HCT116 (cell line): ENCODE results near the gene BTG3. TPM values are rescaled to one million over a fixed set of nuclear protein-coding genes. Genes with fewer than 3 reads are reported as not detected.

Source experiments
- ATAC-seq: fragments of 200-7000 bp; cut with Tn5 transposase; 2 replicates; pipeline ENCODE4 v1.9.1; 2020; ENCODE audit warnings: mild to moderate bottlenecking, moderate library complexity
- BruUV-seq: library from RNA; stranded (reverse); fragments of 400-500 nt; replicated peaks from 2 replicates; lab custom pipeline; 2021; lab: Mats Ljungman, UMichigan
- CTCF ChIA-PET: fragments of 300-600 bp; sonication (Branson Sonifier 250); formaldehyde crosslinking; loops from one replicate; lab custom pipeline; 2021; ENCODE audit warnings: antibody characterized with exemption; lab: Charles Lee
- POLR2A ChIA-PET: fragments of 300-600, 350-600 bp; sonication (Branson Sonifier 250); formaldehyde crosslinking; loops from one replicate; lab custom pipeline; 2021; ENCODE audit warnings: antibody characterized with exemption; lab: Charles Lee
- RAD21 ChIA-PET, 2 experiments: fragments of 300-600 bp; sonication (Branson Sonifier 250); formaldehyde crosslinking; loops; one replicate each; lab custom pipeline; 2023; ENCODE audit warnings: low total read pairs in 2 of 2; ENCODE audit not compliant: uncharacterized antibody in 2 of 2, unreplicated experiment in 2 of 2, low non-redundant PET in 1 of 2; lab: Charles Lee
- DNase-seq: peaks from one replicate; pipeline ENCODE4 v3.0.0-alpha.2; 2010; ENCODE audit warnings: low read depth, low spot score
- H2AFZ ChIP-seq: fragments of 200-600 bp; shearing (Covaris generic), sonication (generic); 2 replicates; pipeline ENCODE4 v1.6.1; 2017; ENCODE audit warnings: low read depth, mixed run types, mixed read lengths, antibody characterized with exemption, low read length; ENCODE audit not compliant: poor library complexity, severe bottlenecking
- H3K27ac ChIP-seq: 2 replicates; pipeline ENCODE4 v1.5.1; 2012; ENCODE audit warnings: low read depth, low read length
- H3K27me3 ChIP-seq: fragments of 200-600 bp; sonication (generic); 2 replicates; pipeline ENCODE4 v1.6.1; 2016; ENCODE audit warnings: mixed run types, low read length, mixed read lengths; ENCODE audit not compliant: insufficient read depth
- H3K36me3 ChIP-seq, 2 experiments: fragments of 200-500 bp in 1 of 2; fragments of 200-600 bp in 1 of 2; sonication (Bioruptor generic) in 1 of 2; sonication (generic) in 1 of 2; 2 replicates each; pipeline versions ENCODE4 v1.5.1 to v1.6.1; 2014 to 2016; ENCODE audit warnings: low read length in 2 of 2, inconsistent platforms in 1 of 2, mixed read lengths in 1 of 2, mixed run types in 1 of 2; ENCODE audit not compliant: insufficient read depth in 2 of 2, control insufficient read depth in 1 of 2
- H3K4me1 ChIP-seq, 2 experiments: fragments of 200-600 bp in 1 of 2; sonication (generic) in 1 of 2; 2 replicates each; pipeline versions ENCODE4 v1.5.1 to v1.6.1; 2012 to 2017; ENCODE audit warnings: low read length in 2 of 2, inconsistent platforms in 1 of 2, mild to moderate bottlenecking in 1 of 2, mixed read lengths in 1 of 2, mixed run types in 1 of 2, moderate library complexity in 1 of 2; ENCODE audit not compliant: insufficient read depth in 2 of 2, control insufficient read depth in 1 of 2
- H3K4me2 ChIP-seq: fragments of 200-600 bp; sonication (generic); 2 replicates; pipeline ENCODE4 v1.6.1; 2017; ENCODE audit warnings: mixed run types, low read length, mixed read lengths
- H3K4me3 ChIP-seq, 2 experiments: fragments of 200-600 bp in 1 of 2; sonication (generic) in 1 of 2; replicated peaks in 1 of 2; 2 replicates each; pipeline ENCODE4 v1.5.1; 2011 to 2016; ENCODE audit warnings: low read length in 2 of 2, control low read depth in 1 of 2, low read depth in 1 of 2, mild to moderate bottlenecking in 1 of 2, mixed read lengths in 1 of 2, mixed run types in 1 of 2
- H3K79me2 ChIP-seq: fragments of 200-600 bp; sonication (generic); 2 replicates; pipeline ENCODE4 v1.6.1; 2017; ENCODE audit warnings: mild to moderate bottlenecking, mixed run types, low read length, moderate library complexity, mixed read lengths; ENCODE audit not compliant: insufficient read depth
- H3K9ac ChIP-seq: fragments of 200-600 bp; sonication (generic); 2 replicates; pipeline ENCODE4 v1.6.1; 2016; ENCODE audit warnings: low read length, mixed read lengths
- H3K9me2 ChIP-seq: fragments of 200-600 bp; sonication (generic), shearing (Covaris generic); 2 replicates; pipeline ENCODE4 v1.6.1; 2017; ENCODE audit warnings: mixed run types, mild to moderate bottlenecking, moderate library complexity; ENCODE audit not compliant: insufficient read depth
- H3K9me3 ChIP-seq, 2 experiments: fragments of 200-500 bp in 1 of 2; fragments of 200-600 bp in 1 of 2; sonication (Bioruptor generic) in 1 of 2; sonication (generic) in 1 of 2; 2 replicates each; pipeline ENCODE4 v1.6.1; 2014 to 2017; ENCODE audit warnings: low read length in 2 of 2, mixed read lengths in 2 of 2, inconsistent platforms in 1 of 2, low read depth in 1 of 2, mild to moderate bottlenecking in 1 of 2, mixed run types in 1 of 2, moderate library complexity in 1 of 2; ENCODE audit not compliant: control insufficient read depth in 1 of 2, insufficient read depth in 1 of 2
- H4K20me1 ChIP-seq: fragments of 200-600 bp; sonication (generic), shearing (Covaris generic); 2 replicates; pipeline ENCODE4 v1.6.1; 2017; ENCODE audit warnings: mixed run types, mild to moderate bottlenecking, moderate library complexity; ENCODE audit not compliant: insufficient read depth
- ATF3 ChIP-seq: IDR thresholded peaks from 2 replicates; pipeline ENCODE4 v1.6.1; 2012
- CBX3 ChIP-seq: IDR thresholded peaks from 2 replicates; pipeline ENCODE4 v1.6.1; 2012; ENCODE audit warnings: low read depth
- CTCF ChIP-seq, 3 experiments: fragments of 200-600 bp in 1 of 3; sonication (generic) in 1 of 3; IDR thresholded peaks in 2 of 3; conservative IDR thresholded peaks in 1 of 3; 2 replicates each; pipeline ENCODE4 v1.5.1; 2012 to 2017; ENCODE audit warnings: low read depth in 2 of 3, low read length in 2 of 3, antibody characterized with exemption in 1 of 3, borderline replicate concordance in 1 of 3, control low read depth in 1 of 3, mild to moderate bottlenecking in 1 of 3, mixed read lengths in 1 of 3, mixed run types in 1 of 3, moderate library complexity in 1 of 3; ENCODE audit not compliant: insufficient read depth in 1 of 3
- EZH2 ChIP-seq: fragments of 200-600 bp; sonication (generic); IDR thresholded peaks from 2 replicates; pipeline ENCODE4 v1.6.1; 2017; ENCODE audit warnings: antibody characterized with exemption, mixed run types
- EZH2phosphoT487 ChIP-seq: fragments of 200-600 bp; IDR thresholded peaks from 2 replicates; pipeline ENCODE4 v1.6.1; 2018; ENCODE audit warnings: antibody characterized with exemption, borderline replicate concordance
- FOSL1 ChIP-seq: IDR thresholded peaks from 2 replicates; pipeline ENCODE4 v1.6.1; 2012; ENCODE audit warnings: low read depth
- RAD21 ChIP-seq: IDR thresholded peaks from 2 replicates; pipeline ENCODE4 v1.6.1; 2012; ENCODE audit warnings: low read depth, mild to moderate bottlenecking
- SP1 ChIP-seq: IDR thresholded peaks from 2 replicates; pipeline ENCODE4 v1.6.1; 2012; ENCODE audit warnings: low read depth
- TCF7L2 ChIP-seq: IDR thresholded peaks from 2 replicates; pipeline ENCODE4 v1.7.0; 2011; ENCODE audit warnings: borderline replicate concordance, inconsistent platforms; ENCODE audit not compliant: insufficient read depth, insufficient read length; ENCODE audit errors: extremely low read depth
- ZNF274 ChIP-seq: fragments of 200-500 bp; sonication (Bioruptor generic); IDR thresholded peaks from 2 replicates; pipeline ENCODE4 v1.6.1; 2014; ENCODE audit warnings: mild to moderate bottlenecking, low read depth, low read length, inconsistent platforms
- intact Hi-C: fragments of 100-400 bp; cut with micrococcal nuclease; formaldehyde crosslinking; loops from 2 replicates; pipeline ENCODE4 v1.10.0; 2022
- total RNA-seq: library from RNA; stranded (reverse); gene quantifications from one replicate; pipeline ENCODE4 v1.2.1, GENCODE V29; 2021; ENCODE audit not compliant: unreplicated experiment

BTG3 gene
- total RNA-seq, 1 experiment from 2014 or later: 67.1 TPM

GRCh38 chr21:17585875-17586450 lies 26.7 kb downstream of the BTG3 start:
- DNase-seq (peak; percentile 42), ATAC-seq (peak; percentile 63; the same call in 1 of the 2 replicates)
- Histone ChIP-seq H4K20me1 (no peaks in the 10 kb centered on the region), H3K36me3 (no peaks in the 10 kb centered on the region), H3K27ac (no peak overlapping the region), H3K9me3 (no peaks in the 10 kb centered on the region), H2AFZ (no peak overlapping the region), H3K9ac (no peak overlapping the region), H3K27me3 (no peaks in the 10 kb centered on the region), H3K4me2 (no peak overlapping the region), H3K79me2 (no peaks in the 10 kb centered on the region), H3K9me2 (no peaks in the 10 kb centered on the region), H3K4me1 (no peaks in the 10 kb centered on the region), H3K4me3 (no peak overlapping the region)
- no TSS peak for BruUV-seq
- intact Hi-C loops: loop anchor here (1.0 kb wide), 1 partner anchor 199 kb away; no protein-coding TSS in a partner anchor
- ChIA-PET CTCF (interaction anchor here (0.7 to 2.1 kb wide), 12 partner anchors 14 to 199 kb away, joined by 3 to 143 read pairs (median 4); partner anchors contain the start of gene CXADR), RAD21 (interaction anchor here (1.6 kb wide), 2 partner anchors 199 kb away, joined by 13 to 22 read pairs; no protein-coding TSS in a partner anchor), POLR2A (no interaction called here)
- TF ChIP-seq TCF7L2: no peak
- peak; percentile 44; the same call in 1 of the 2 replicates for TF ChIP-seq RAD21
- no peak for TF ChIP-seq ATF3
- TF ChIP-seq EZH2: no peak
- TF ChIP-seq CTCF (IDR thresholded peaks at IDR 0.05 in 2 of 3, conservative IDR thresholded peaks at IDR 0.05 in 1 of 3; ENCODE audit: borderline replicate concordance in 1 of 3, insufficient read depth in 1 of 3, low read depth in 2 of 3, low read length in 2 of 3): peak; percentile 22 to 66 (median 39); a peak in 5 of 6 replicates
- no peak for TF ChIP-seq FOSL1
- no peak for TF ChIP-seq EZH2phosphoT487
- no peak for TF ChIP-seq ZNF274
- no peak for TF ChIP-seq CBX3
- no peak for TF ChIP-seq SP1
